GM18873 (cell line): Measurements from ENCODE around the gene ATP6V1B1.

Experiments
- ATAC-seq: cut with Tn5 transposase; IDR thresholded peaks from one replicate; pipeline ENCODE4 v1.9.1; 2021; ENCODE audit warnings: mild to moderate bottlenecking, moderate library complexity, moderate number of reproducible peaks; ENCODE audit not compliant: unreplicated experiment, low FRiP score

ATP6V1B1 gene

DNA sequence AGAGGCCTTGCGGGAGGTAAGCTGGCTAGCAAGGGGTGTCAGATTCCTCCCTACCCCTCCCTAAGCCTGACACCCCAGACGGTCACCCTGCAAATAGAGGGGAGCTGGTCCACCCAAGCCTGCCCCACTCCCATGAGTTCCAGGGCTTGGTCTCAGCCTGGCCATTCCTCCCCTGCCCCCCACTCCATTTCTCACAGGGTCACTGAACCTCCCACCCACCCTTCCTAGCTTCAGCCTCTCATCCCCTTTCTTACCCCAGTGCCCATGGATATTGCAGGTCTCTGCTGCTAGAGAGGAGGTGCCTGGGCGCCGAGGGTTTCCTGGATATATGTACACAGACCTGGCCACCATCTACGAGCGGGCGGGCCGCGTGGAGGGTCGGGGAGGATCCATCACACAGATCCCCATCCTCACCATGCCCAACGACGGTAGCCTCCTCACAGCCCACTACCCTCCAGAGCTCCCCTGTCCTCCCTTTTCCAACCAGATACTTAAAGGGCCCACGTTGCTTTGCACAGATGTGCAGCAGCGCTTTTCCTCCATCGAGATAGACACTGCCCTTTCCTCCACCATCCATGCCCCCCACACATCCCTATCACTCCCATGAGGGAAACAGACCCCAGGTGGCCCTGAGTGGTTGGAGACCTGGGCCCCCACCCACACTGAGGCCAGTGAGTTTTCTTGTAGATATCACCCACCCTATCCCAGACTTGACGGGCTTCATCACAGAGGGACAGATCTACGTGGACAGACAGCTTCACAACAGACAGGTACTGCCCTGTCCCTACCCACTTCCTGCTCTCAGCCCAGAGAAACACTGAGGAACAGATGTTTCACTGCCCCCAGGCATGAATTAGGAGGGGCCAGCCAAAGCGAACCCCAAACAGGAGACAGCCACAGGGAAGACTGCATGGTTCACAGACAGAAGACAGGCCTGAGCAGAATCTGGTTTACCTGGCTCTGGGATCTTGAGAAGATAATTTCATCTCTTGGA lies 27.5 kb downstream of the ATP6V1B1 start:
- ATAC-seq = no peak

DNA sequence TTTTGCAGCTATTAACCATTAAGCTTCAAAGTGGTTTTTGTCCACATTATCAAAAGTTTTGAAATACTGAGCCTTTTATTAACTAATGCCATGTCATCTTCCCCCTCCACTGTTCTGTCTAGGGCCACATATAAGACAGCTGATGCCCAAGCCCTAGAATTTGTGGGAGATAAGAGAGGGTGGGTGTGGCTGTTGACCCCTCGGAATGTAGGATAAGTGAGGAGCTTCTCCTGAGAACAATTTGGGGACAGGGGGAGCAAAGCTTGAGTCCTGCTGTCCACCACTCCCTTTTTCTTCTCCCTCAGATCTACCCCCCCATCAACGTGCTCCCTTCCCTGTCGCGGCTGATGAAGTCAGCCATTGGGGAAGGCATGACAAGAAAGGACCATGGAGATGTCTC lies 28.4 kb downstream of the ATP6V1B1 start:
- no peak for ATAC-seq

DNA sequence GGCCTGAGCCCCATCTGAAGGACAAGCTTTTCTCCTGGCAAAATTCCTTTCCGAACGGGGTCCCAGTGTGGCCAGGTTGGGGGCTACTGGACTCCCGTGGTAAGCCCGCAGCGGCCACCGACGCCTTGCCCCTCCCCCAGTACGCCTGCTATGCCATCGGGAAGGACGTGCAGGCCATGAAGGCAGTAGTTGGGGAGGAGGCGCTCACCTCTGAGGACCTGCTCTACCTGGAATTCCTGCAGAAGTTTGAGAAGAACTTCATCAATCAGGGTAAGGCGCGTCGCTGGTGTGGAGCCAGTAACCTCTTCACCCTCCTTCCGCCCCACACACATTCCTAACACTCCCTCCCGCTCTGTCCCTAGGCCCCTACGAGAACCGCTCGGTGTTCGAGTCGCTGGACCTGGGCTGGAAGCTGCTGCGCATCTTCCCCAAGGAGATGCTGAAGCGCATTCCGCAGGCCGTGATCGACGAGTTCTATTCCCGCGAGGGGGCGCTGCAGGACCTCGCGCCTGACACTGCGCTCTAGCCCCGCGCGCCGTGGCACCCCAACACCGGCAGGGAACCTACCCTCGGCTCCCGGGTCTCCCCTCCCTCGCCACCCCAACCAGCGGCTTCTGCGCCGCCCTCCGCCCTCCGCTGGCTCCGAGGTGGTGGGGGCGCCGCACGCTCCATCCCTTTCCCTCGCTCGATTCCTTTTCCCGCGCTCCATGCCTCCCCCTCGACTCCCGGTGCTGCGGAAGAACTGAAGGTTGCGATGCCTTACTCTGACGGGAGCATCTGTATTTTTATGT lies 29.1 kb downstream of the ATP6V1B1 start:
- ATAC-seq = peak; percentile 71

DNA sequence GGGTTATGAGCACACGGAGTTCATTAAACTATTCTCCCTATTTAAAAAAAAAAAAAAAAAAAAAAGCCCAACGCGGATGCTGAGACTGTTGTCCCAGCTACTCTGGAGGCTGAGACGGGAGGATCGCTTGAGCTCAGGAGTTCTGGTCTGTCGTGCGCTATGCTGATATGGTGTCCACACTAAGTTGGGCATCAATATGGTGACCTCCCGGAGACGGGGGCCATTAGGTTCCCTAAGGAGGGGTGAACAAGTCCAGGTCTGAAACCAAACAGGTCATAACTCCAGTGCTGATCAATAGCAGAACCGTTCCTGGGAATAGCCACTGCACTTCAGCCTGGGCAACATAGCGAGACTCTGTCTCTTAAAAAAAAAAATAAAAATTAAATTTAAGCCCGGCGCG lies 29.8 kb downstream of the ATP6V1B1 start:
- ATAC-seq = no peak

DNA sequence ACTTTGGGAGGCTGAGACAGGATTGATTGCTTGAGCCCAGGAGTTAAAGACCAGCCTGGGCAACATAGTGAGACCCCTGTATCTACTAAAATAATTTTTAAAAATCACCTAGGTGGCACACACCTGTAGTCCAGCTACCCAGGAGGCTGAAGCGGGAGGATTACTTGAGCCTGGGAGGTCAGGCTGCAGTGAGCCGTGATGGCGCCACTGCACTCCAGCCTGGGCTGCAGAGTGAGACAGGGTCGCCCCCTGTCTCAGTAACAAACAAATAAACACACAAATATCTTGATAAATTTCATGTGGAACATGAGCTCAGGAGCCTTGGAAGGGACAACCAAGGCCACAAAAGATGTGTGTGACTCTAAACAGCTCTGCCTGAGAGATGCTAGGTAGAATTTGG lies 31.0 kb downstream of the ATP6V1B1 start:
- no peak for ATAC-seq

DNA sequence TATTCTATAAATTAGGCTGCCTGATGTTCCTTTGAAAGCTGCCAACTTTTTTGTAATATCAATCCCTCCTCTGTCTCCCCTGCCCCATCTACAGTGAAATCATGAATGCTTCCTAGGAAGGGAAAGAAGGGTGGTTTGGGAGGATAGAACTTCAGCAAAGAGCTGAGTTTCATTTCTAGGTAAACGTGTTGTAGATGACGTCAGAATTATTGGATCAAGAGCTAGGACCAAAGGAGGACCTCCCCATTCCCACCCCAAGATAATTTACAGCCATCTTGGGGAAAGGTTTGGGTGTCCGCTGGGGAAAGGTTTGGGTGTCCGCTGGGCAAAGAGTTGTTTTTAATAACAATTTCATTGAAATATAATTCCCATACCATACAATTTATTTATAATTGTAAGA lies 31.5 kb downstream of the ATP6V1B1 start:
- no peak for ATAC-seq

DNA sequence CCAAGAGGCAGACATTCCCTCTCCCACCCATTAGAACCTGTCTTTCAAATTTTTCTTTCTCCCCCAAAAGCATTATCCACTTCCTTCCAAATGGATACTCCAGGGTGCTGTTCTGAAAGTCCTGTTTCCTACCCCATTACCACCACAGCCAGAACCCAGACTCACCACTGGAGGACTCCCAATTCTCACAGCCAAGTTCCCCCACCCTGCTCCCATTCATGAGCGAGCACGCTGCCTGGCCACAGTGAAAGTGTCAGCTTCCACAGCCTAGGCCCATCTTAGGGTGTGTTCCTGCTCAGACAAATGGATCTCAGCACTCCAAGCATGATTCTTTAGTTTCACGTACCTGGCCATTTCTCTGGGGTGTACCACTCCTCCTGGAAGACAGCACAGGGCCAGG lies 38.9 kb downstream of the ATP6V1B1 start:
- ATAC-seq = no peak

DNA sequence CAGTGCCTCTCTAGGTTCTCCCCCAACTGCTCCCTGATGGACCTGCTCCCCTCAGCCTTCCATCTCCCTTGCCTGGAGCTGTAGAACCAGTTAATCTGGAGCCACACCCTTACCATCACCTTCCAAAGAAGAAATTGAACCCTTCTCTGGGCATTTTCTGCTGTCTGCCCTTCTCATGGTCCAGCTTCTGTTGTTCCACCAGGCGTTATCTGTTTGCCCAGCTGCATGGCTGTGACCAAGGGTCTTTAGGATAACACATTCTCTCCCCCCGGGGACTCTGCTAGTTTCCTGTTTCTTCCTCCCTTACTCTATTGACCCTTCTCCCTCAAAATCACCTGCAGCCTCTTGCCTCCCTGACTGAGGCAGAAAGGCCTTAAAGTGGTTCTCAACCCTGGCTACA lies 39.5 kb downstream of the ATP6V1B1 start:
- no peak for ATAC-seq

DNA sequence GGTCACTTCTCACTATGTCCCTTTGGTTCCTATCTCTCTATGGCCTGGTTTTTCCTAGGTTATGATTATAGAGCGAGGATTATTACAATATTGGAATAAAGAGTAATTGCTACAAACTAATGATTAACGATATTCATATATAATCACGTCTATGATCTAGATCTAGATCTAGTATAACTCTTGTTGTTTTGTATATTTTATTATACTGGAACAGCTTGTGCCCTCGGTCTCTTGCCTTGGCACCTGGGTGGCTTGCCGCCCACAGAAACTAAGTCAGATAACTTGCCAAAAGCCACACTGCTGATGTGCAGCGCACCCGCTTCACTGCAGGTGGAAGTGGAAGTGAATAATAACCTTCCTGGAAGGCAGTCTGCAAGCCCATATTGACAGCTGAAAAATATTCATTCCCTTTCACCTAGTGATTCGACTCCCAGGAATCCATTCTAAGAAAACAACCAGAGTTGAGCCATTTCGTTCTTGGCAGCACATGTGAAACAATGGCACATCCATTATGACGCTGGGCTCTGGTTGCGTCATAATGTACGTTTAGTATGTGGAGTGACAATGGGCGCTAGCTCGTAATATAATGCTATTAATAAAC lies 42.0 kb downstream of the ATP6V1B1 start:
- no peak for ATAC-seq

DNA sequence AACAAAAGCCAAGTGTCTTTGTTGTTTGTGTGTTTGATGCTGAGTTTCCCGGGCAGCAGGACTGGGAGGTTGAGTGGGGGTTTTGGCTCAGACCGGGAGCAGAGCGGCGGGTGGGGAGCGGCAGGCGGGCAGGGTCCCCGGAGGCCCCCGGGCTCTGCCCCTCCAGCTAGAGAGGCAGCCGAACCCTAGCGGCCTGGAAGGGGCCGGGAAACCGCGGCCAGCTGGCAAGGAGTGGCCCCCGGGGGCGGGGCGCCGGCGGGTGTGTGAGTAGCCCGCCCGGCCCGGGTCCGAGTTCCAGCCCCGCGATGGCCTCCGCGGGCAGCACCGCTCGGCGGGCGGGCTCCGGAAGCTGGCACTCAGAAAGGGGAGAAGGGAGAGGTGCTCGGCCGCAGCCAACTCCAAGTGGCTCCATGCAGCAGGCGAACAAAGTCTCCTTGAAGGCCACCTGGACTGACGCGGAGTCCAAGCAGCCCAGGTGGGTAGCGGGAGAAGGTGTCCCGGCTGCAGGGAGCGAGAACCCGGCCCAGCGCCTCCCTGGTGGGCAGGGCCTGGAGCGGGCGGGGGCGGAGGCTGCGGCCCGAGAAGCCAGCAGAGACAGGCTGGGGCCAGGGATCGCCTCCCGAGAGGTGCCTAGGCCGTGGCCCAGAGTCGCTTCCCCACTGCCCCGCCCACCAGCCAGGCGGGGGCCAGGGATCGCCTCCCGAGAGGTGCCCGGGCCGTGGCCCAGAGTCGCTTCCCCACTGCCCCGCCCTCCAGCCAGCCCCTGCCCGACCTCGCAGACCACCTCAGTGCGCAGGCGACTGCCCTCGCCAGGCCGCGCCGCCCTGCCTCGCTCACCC lies 42.9 kb downstream of the ATP6V1B1 start, which contains the start of gene ANKRD53:
Gene ANKRD53, plus strand, starts transcription at position 290 of the 839 bp plus-strand sequence. Its CDS starts 16 bp downstream, at position 306.
- ATAC-seq = no peak

DNA sequence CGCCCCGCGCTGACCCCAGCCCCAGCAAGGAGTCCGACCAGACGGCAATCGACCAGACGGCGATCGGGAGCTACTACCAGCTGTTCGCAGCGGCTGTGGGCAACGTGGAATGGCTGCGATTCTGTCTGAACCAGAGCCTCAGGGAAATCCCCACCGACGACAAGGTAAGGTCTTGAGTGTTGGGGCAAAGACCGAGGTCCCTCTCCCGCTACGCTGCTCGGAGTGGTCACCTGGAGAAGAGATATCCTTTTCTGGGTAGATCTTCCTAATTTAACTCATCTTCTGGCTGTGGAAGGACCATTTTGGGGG lies 43.4 kb downstream of the ATP6V1B1 start:
- ATAC-seq = no peak

DNA sequence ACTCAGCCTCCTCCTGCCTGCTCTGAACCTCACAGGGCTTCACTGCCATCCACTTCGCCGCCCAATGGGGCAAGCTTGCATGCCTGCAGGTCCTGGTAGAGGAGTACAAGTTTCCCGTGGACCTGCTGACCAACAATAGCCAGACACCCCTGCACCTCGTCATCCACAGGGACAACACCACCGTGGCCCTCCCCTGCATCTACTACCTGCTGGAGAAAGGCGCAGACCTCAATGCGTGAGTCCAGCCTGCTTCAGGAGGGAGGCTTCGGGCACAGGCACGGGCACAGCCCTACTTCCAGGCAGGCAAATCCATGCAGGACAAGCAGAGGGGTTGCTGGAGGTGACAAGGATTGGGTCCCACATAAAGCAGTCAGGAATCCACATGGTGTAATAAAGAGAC lies 43.9 kb downstream of the ATP6V1B1 start:
- no peak for ATAC-seq

DNA sequence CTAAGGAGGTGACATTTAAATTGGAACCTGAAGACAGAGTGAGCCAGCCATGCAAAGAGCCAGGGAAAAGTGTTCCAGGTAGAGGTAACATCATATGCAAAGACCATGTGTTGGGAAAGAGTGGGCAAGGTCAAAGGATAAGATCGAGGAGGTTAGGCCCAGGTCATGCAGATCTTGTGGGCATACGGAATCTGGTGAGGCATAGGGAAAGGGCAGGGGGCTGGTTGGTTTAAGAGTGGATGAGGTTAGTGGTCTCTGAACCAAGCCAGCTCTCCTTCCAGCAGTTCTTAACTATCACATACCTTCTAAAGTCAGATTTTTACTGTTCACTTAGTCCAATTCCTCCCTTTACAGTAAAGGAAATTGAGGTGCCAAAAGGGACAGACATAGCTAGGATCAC lies 45.7 kb downstream of the ATP6V1B1 start:
- ATAC-seq = no peak

DNA sequence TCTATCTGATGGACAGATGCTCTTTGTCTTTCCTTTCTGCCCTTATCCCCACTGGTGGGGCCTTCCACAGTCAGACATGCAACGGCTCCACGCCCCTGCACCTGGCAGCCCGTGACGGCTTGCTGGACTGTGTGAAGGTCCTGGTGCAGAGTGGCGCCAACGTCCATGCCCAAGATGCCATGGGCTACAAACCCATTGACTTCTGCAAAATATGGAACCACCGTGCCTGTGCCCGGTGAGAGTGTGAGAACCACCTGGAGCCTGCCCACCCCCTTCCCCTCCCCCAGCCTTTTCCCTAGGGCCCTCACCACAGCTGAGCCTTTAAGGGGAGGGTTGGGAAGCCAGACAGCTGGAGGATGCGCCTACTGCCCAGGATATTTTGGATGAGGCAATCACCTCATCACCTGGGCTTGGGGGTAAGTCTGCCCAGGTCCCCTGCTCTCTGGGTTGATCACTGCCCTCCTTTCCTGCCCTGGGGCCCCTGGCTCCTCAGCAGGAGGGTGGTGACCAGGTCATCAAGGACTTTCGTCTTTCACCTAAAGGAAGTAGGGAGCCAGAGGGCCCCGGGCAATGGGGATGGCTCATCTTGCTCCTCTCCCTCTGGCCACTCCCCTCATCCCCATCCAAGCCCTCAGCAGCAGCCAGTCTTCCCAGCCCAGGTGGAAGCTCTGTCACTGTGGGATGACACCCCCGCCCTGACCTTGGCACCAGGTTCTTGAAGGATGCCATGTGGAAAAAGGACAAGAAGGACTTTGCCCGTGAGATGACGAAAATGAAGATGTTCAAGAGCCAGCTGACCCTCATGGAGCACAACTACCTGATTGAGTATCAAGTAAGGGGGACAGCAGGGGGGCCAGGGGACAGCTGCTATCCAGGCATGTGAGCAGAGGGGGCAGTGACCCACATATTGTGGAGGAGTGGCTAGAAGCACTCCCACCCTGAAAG lies 46.4 kb downstream of the ATP6V1B1 start:
- ATAC-seq = no peak

DNA sequence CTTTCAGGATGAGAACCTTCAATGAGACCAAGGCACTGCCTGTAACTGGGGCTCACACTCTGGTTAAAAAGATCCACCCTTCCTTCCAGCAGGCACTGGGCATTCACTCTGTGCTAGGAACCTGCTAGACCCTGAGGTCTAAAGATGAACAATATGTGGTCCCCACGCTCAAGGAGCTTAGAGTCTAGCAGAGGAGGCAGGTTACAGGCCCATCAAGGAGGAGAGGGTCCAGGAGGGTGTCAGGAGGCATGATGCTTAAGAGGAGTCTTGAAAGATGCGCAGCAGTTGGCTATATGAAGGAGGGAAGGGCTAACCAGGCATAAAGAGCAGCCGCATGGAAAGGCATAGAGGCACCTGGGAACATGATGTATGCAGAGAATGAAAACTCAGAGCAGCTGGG lies 47.3 kb downstream of the ATP6V1B1 start:
- ATAC-seq = no peak

DNA sequence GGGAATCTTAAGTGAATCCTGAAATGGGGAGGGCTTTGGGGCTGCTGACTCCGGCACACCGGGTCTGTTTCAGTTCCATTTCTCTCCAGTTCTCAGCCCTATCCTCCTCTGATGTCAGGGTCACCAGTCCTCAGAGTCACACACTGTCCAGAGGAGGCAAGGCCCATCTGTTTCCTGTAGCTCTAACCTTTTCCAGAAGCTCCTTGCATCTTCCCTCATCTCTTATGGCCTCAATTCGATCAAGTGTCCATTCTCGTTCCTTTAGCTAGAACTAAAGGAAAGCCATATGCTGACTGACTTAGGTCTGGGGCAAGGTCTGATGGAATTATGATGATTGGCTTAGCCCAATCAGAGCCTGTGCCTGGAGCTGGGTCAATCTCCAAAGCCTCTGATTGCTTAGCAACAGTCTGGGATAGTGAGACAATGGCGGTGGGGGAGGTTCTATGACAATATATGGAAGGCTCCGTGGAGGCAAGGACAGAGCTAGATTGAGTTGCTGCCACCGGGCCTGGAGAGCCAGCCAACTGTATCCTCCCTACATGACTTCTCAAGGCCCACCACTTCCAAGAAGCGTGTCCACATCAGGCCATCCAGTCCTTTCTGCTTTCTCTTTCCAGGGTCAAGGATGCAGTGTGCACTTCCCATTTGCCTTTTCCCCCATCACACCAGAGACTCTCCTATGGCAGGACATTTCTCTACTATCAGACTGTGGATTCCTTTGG lies 48.0 kb downstream of the ATP6V1B1 start:
- no peak for ATAC-seq

DNA sequence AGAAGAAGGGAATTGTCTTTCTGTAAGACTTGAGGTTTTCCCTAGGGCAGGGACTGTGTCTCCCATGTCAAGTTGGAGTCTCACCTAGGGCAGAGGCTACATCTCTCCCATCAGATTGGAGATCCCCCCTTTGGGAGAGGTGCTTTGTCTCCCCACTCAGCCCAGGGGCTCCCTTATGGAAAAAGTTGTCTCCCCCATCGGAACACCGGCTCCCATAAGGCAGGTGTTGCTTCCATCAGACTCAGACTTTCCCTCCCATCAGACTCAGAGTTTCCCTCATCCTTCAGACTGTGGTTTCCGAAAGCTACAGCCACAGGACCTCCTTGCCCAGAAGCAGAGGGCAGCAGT lies 48.5 kb downstream of the ATP6V1B1 start:
- no peak for ATAC-seq

DNA sequence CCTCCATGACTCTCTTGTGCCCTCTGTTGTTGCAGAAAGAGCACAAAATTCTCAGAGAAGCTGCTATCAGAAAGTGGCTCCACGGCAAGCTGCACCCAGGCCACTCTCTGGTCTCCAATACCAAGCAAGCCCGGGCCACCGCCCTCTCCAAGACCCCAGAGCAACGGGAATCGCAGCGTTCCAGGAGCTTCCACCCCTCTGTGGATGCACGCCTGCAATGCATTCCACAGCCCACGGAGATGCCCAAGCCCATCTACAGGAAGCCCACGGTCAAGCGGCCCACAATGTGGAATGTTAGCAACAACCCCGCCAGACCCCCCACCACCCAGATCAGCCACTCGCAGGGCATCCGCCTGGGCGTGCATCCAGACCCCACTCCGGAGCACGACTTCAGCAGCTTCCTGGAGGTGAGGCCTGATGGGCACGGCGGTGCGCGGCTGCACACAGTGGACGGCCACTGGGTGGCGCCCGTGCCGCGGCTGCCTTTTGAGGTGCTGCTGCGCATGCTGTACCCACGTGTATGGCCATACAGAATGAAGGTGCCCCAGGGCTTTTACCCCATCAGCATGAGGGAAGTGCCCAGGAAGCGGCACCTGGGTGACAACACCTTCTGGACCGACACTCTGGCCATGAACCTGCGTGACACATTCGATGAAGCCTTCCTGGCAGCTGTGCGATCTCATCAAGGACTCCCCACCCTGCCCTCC lies 49.0 kb downstream of the ATP6V1B1 start:
- no peak for ATAC-seq
